GM21723 (cell line): Measurements from ENCODE around the gene SERPINE2.
"Not testable (repeated sequence)": the region's sequence is repeated elsewhere in the genome, so short reads cannot be mapped to it uniquely, and the experiment has no call there.

ENCODE experiments used
- ATAC-seq: cut with Tn5 transposase; IDR thresholded peaks from one replicate; pipeline ENCODE4 v1.9.1; 2021; ENCODE audit warnings: mild to moderate bottlenecking, moderate library complexity; ENCODE audit not compliant: unreplicated experiment

The SERPINE2 gene

DNA sequence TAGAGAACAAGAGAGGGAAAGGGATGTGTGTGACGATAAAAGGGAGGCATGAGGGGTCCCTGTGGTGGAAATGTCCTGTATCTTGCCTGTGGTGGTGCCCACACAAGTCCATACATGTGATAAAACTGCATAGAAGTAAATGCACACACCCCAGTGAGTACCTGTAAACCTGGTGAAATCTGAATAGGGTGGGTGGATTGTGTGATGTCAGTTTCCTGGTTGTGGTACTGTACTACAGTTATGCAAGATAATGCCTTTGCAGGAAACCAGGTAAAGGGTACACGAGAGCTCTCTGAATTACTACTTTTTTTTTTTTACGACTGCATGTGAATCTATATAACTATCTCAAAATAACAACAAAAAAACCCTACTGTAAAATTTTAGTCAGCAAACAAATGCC, 22.1 kb downstream of the SERPINE2 start:
- ATAC-seq, result no peak

DNA sequence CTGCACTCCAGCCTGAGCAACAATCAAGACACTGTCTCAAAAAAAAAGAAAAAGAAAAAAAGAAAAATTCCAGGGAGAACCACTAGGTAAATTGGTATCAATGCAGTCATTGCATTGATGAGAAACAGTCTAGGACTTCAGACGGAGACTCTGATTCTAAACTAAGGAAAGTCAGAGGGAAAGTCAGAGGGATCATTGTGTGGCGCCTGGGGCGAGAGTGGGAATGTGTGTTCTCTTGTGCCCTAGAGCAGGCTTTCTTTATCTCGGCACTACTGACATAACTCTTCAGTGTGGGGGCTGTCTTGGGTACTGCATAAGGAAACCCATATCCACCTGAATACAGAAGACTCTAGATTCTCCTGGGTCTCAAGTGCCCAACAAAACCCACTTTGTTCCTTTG, 24.8 kb downstream of the SERPINE2 start:
- no peak for ATAC-seq

DNA sequence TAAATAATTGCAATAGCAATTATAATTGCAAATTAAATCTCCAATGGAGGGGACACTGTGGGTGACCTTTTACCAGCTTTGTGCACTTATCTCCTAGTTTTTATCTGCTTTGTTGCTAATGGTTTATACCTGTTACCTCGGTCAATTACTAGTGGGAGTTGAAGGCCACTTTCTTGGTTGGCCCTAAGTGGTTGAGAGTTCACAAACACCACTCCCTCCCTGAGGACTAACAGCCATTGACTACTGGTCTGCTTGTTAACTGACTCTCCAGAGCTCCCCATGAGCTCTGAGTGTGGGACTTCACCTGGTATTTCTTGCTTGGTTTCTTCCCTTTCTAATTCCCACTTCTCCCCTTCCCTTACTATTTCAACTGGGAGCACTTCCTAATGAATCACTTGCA, 27.2 kb downstream of the SERPINE2 start:
- no peak for ATAC-seq

DNA sequence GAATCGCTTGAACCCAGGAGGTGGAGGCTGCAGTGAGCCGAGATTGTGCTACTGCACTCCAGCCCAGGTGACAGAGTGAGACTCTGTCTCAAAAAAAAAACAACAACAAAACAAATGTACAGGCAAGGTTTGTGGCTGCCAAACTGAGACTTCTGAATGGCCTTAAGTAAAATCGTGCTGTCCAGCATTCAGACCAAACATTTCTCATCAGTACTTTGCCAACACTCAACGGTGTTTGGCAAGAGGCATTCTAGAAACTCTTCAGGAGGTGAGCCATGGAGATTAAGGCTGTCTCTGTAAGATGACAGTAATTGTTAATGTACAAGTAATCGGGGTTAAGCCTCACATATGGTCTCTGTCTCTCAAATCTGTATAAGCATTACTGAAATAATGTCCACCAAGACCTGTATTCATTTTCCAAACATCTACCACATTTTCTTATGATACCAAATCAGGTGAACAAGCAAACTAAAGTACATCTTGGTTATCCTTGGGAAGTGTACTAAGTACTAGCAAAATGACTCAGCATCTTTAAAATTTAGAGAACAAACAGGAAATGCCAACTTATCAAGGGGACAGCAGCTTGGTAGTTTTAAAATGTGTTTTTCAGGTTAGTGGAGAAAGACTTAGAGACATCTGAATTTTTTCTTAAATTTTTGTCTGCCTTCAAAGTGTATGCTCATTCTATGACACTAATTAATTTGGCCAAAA, 29.3 kb downstream of the SERPINE2 start:
- no peak for ATAC-seq

DNA sequence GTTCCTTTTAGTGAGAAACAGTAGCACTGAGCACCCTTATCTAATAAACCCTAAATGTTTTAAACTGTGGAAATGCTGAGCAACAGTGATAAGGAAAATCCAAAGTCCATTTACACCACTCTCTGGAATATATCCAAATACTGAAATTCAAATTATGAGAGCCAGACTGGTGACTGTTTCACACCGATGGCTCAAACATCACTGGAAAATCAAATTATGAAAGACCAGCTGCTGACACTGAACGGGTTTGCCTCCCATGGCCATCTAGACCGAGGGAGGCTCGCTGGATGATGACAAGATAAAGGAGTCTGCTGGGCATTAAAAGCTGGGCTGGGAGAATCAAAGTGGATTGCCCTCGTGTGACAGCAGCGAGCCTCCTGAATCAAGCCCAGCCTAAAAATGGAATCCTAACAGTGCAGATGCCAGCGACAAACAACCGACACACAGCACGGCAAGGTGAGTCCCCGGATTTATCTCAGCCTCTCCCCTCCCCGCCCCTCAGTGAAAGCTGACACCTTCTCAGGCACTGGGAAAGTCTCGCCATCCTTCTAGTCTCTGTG, 30.3 kb downstream of the SERPINE2 start:
- ATAC-seq, result no peak

DNA sequence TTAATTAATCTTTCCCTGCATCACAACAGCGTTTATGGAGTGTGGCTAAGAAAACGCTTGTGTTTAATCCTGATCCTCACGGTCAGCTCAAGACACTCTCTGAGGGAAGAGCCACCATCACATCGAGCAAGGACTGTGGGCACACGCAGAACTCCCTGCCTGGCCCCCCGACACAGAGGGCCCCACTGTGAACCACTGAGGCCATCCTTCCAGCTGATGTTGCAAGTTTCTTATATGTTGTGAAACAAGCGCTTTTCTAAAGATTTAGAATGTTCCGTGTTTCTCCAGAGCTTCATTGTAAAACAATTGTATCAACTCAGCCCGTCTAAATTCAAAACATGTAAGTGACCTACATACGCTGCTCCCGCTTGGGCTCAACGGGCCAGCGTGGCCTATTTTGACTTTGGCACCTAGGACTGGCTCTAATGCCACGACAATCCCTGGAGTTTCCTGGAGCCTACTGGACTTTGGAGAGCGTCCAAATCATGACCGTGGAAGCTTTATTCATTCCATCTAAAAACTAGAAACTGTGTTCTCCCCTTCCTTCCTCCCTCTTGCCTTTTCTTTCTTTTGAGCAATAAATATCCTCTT, 34.9 kb downstream of the SERPINE2 start:
- ATAC-seq, result no peak

DNA sequence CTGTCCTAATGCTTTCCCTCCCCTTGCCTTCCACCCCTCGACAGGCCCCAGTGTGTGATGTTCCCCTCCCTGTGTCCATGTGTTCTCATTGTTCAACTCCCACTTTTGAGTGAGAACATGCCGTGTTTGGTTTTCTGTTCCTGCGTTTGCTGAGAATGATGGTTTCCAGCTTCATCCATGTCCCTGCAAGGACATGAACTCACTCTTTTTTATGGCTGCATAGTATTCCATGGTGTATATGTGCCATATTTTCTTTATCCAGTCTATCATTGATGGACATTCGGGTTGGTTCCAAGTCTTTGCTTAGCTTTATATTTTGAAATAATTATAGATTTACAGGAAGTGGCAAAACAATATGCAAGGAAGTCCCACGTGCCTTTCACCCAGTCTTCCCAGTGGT, 38.4 kb downstream of the SERPINE2 start:
- ATAC-seq, result not testable (repeated sequence)

DNA sequence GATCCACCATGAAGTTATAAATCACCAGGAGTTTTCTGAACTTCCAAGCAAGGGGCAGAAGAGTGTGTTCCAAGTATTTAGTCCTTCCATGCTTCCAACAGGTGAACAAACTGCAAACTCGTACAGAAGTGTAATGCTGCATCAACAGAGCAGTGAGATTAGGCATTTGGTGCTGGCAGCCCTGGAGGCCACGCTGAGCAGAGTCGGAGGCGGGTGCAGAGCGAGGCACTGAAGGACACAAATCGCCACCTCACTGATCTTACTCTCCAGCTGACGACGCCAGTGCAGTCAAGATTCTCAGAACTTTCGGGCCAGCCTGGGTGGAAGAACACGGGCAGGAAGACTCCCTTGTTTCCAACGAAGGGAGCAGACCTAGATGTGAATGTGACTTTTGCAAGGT, 39.2 kb downstream of the SERPINE2 start:
- no peak for ATAC-seq

DNA sequence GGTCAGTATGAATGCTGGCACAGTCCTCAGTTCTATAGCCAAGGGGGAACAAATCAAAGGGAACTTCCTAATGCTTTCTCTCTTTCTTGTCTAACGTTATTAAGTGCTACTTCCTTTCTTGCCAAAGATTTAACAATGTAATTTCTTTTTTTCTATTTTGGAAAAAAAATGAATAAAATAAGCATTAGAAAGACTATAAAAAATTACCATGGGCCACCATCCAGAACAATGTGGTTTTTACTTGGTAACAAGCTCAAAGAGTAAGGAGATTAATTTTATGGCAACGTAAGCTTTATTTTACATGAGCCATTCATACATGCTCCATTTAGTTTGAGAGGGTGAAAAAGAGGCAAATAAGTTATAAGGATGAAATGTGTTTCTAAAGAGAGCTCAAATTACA, 40.1 kb downstream of the SERPINE2 start:
- ATAC-seq, result no peak

DNA sequence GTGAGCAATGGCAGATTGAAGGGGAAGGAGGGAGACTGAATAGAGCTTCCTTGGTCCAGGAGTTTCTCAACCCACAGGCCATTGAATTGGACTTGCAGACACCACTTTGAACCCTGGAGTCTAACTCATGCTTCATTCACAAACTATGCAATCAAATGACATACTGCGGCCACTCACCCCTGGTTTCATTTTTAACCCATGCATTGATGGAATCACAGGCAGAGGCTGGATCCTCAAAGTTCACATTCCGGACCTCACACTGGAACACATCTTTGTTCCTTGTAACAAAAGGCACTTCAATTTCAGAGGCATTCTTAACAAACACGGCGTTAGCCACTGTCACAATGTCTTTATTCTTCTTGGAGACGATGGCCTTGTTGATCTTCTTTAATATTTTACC, 41.1 kb downstream of the SERPINE2 start:
- ATAC-seq, result no peak

DNA sequence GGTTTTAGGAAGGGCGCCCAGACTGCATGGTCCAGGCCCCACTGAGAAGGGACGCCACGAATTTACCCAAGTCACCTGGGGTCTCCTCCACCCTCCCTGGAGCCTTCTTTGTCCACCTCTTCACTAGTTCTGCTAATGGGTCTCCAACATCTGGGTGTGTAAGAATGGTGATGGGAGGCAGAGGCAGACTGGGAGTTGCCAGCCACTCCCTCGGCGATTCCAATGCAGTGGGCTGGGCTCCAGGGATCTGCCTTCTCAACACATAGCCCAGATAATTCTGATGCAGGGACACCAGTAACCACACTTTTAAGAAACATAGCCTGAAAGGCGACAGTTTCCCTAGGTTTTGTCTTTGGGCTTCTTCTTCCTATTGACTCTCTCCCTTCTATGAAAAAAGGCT, 42.7 kb downstream of the SERPINE2 start:
- ATAC-seq, result no peak

DNA sequence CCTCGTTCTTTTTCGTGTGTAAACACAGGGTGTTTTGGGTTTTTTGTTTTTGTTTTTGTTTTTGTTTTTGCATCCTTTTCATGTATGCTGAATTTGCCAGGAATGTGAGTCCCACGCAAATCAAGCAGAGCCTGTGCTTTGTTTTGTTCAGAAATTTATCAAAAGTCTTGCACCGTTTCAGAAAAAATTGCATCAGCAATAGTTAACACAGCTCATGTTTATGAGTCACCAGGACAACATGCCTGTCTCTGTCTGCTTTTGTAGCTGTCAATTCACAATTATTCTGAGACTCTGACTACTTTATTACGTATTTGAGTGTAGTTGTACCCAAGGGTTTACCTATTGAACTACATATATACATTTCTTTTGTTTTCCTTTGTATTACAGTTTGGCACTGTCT, 43.5 kb downstream of the SERPINE2 start:
- ATAC-seq, result no peak

DNA sequence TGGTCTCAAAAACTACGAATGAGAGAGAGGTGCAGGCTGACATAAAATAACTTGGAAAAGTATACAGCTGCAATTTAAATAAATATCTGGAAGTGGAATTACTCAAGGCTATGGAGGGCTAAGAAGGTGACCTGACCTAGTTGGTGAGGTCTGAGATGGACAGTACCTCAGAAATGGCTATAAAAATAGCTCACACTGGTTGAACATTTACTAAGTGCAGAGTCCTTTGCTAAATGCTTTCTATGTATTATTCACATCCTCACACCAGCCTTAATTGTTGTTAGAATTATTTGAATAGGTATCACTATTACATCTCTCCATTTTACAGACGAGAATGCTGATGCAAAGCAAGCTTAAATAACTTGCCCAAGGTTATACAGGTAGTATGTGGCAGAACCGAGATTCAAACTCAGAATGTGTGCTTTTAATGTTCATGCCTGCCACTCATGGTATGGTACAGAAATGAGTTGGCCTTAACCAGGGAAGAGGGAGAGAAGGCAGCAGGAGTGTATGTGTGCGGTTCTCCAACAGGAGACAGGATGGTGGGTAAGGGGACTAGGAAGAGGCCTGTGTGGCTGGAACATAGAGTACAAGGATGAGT, 44.4 kb downstream of the SERPINE2 start:
- no peak for ATAC-seq

DNA sequence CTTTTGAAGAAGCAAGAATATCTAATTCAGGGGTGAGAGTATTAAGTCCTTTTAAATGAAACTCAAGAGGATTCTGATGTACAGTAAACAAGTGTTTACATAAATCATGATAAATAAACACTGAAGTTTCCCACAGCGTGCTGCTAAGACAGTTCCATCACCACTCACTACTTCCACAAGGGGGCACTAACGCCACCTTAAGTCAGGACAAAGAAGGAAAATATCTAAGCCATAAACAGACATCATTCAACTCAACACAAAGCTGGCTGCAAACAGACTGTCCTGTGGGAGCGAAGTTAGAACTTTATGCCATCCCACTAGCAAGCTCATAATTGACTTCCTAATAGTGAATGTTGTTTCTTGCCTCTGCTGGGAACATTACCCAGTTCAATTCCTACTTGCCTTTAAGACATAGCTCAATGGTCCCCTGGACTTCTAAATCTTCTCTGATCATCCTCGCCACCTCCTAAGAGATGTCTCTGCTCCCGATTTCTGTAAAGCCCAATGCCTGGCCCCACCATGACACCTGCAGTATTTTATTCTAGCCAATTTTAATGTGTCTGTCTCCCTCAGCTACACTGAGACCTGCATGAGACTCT, 45.4 kb downstream of the SERPINE2 start:
- ATAC-seq, result peak; percentile 89

DNA sequence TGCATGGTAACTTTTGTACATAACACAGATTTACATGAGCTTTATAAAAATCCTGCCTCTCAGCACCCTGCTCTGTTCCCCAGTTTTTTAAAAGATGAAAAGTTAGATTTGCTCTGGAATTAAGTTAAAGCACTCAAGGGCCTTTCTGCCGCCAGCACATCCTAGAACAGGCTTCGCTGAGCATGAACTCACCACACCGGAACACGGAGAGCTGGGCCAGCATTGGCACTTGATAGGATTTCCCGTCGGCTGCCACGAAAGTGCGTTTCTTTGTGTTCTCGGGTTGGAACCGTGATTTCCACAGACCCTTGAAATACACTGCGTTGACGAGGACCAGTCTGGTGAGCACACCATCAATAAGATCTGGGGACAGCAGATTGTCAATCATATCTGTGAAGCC, 47.5 kb downstream of the SERPINE2 start:
- ATAC-seq, result no peak

DNA sequence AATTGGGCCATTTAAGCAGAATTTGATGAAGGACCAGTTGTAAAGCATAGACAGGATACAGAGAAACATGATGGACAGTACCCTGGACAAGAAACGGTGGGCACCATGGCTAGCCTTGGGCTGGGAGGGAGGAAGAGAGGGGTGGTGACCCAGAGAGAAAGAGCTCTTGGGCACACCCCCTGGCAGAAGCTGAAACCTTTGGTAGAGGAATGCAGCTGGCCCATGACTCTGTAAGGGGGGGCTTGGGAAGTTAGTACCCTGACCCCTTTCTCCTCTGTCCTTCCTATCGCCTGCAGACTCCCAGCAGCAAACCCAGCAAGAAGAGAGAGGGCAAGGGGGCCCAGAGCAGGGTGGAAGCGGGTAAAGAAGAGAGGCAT, 49.2 kb downstream of the SERPINE2 start:
- ATAC-seq, result no peak

DNA sequence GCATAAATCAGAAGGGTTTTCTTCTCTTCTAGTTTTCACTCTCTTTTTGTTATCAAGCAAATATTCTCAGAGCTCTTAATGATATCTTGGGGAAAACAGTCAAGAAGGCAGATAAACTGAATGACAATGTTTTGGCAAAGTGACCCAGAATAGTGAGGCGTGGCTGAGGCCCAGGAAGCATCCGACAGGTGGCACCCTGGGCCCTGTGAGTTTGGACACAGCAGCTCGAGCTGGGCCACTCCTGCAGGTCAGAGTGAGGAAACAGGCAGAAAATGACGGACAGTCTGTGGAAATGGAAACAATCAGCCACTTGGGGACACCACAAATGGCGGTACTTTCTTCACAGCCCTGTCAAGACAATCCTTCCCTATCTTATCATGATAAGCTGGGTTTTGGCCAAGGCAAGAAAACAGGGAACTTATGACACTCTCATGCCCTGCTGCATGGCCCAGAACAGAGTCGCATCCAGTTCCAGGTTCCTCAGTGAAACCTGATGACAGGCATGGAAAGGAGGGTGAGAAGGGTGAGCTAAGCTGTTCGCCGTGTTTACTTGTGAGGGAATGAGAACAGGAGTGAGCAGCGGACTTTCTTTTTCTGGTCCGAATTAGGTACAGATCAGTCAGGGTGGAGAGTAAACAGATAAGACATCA, 49.8 kb downstream of the SERPINE2 start:
- ATAC-seq, result no peak

DNA sequence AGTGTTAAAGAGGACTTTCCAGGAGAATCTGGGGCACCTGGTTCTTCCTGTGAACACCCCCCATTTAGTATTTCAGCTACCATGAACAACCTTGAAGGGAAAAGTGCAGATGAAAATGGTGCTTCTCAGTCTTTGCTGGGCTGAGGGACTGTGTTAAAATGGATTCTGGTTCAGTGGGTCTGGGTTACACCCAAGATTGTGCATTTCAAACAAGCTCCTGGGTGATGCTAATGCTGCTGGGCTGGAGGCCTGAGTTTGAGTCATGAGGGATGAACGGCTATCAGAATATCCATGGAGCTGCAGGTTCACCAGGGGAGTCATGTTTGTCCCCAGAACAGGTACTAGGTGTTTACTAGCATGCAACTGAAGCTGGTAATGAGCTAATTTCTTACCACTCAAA, 57.8 kb downstream of the SERPINE2 start:
- ATAC-seq, result no peak

DNA sequence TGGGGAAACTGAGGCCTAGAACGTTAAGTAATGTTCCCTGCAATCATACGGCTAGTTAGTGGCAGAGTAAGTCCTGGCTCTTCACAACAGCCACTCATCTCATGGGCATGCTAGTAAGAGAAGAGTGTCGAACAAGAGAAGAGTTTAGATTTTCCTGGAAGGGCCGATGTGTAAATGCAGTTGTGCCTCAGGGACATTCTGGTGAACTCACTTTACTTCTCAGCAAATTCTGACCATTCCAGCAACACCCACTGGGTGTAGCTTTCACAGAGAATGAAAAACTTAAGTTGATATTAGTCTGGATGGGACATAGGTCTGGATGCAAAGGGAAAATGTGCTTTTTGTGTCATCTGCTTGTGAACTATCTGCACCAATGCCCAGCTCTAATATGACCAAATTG, 58.3 kb downstream of the SERPINE2 start:
- no peak for ATAC-seq

DNA sequence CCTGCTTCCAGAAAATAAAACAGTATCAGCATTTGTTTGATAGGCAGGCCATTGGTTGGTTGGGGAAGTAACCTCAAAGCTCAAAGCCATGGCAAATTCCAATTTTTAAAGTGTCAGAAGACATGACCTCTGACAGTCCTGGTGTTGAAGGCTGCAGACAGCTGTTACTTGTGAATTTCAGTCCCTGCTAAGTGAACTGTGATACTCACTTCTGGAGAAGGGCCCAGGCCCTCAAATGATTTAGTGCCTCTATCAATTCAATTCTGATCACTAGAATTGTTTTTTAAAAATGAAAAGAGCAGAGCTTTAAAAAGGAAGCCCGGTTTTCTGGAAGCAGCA, 58.7 kb downstream of the SERPINE2 start:
- no peak for ATAC-seq

DNA sequence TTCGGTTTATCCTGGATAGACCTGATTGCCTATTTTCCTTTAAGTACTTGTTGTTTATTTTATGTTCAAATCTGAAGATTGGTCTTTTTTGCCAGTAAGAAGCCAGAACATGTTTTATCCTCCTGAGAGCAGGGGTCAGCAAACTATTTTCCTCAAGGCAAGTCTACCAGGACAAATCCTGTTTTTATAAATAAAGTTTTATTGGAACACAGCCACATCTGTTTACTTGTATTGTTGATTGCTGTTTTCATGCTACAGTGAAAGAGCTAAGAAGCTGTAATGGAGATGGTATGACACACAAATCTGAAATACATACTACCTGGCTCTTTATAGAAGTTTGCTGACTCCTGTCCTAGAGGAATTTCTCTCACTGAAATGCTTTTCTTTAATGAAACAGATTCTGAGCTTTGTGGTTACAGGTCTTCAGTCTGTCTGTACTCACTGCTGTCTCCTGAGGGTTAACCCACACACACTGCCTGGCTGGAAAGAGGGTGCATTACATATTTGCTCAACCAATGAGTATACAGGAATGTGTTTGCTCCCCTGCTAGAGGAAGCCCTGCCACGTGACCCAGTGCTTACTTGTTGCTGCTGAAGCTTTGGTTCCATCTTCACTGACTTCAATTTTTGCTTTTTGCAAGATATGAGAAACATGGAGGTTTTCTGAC, 59.2 kb downstream of the SERPINE2 start:
- no peak for ATAC-seq
